Left lung (tissue), 10 donors: ENCODE results near the gene TRIM14. TPM values are rescaled to one million over a fixed set of nuclear protein-coding genes. Genes with fewer than 3 reads are reported as not detected.

Experiments used
- ATAC-seq: fragments of 200-7000 bp; cut with Tn5 transposase; one replicate; pipeline ENCODE4 v1.9.1; 2020; ENCODE audit warnings: moderate library complexity
- DNase-seq, 4 donors: peaks; one replicate each; pipeline ENCODE4 v3.0.0-alpha.2; 2013 to 2020
- H3K27ac ChIP-seq, 2 donors: fragments of 200-600 bp; sonication (generic) in 1 of 2; one replicate each; pipeline versions ENCODE4 v1.5.0 to v1.8.0; 2020 to 2021
- H3K27me3 ChIP-seq, 2 donors: fragments of 200-600 bp; sonication (generic) in 1 of 2; one replicate each; pipeline versions ENCODE4 v1.5.0 to v1.8.0; 2020 to 2021
- H3K36me3 ChIP-seq, 2 donors: fragments of 200-600 bp; sonication (generic) in 1 of 2; one replicate each; pipeline versions ENCODE4 v1.5.0 to v1.8.0; 2020 to 2021
- H3K4me1 ChIP-seq, 2 donors: fragments of 200-600 bp; one replicate each; pipeline ENCODE4 v1.8.0; 2021
- H3K4me3 ChIP-seq, 2 donors: fragments of 200-600 bp; sonication (generic) in 1 of 2; one replicate each; pipeline versions ENCODE4 v1.5.0 to v1.8.0; 2020 to 2021; ENCODE audit warnings: mild to moderate bottlenecking in 1 of 2
- H3K9me3 ChIP-seq, 2 donors: fragments of 200-600 bp; sonication (generic) in 1 of 2; one replicate each; pipeline versions ENCODE4 v1.5.0 to v1.8.0; 2020 to 2021
- CTCF ChIP-seq, 2 donors: fragments of 200-600 bp; sonication (generic) in 1 of 2; IDR thresholded peaks; one replicate each; pipeline versions ENCODE4 v1.5.0 to v1.8.0; 2021; ENCODE audit warnings: antibody characterized with exemption in 2 of 2
- intact Hi-C, 2 donors: fragments of 100-400 bp; cut with DNase I; formaldehyde crosslinking; loops; one replicate each; pipeline versions ENCODE4 v1.11.2 to v1.14.2; 2022
- polyA plus RNA-seq, 6 donors: library from polyadenylated mRNA; unstranded; fragments of 120-200 nt; gene quantifications; one replicate each; pipeline ENCODE4 v1.2.1, GENCODE V29; 2013; ENCODE audit not compliant: insufficient read length in 6 of 6
- total RNA-seq, 2 donors: library from RNA; stranded (reverse); fragmentation: NEBNext Ultra II Directional; extraction: Animal tissue kit (Norgen Biotek cat#: 25700); gene quantifications; one replicate each; pipeline ENCODE4 v1.2.1, GENCODE V29; 2021
- donor health status: DM: no; HTN: yes; CAD: no.
- donor health status: DM: no; HTN: no; CAD: no.

The TRIM14 gene
- total and polyA plus RNA-seq, 8 donors, result 9.0 to 37.2 (median 10.4) TPM

GRCh38 chr9:98075332-98075805, 43.7 kb downstream of the TRIM14 start:
- H3K27me3 ChIP-seq, result no peaks in the 10 kb centered on the region
- intact Hi-C loops, result loop anchor here in 1 of 2 donors (10.0 kb wide), 1 partner anchor 189 kb away; no protein-coding TSS in a partner anchor
- H3K27ac ChIP-seq, result peak overlapping the region in 1 of 2 donors; percentile 48
- DNase-seq (no peak), ATAC-seq (peak; percentile 5)
- no peak overlapping the region for H3K4me3 ChIP-seq
- H3K9me3 ChIP-seq, result no peaks in the 10 kb centered on the region
- peaks cover 9 to 46% of the 10 kb centered on the region in 2 donors for H3K4me1 ChIP-seq
- H3K36me3 ChIP-seq, result peaks cover 0 to 36% of the 10 kb centered on the region in 2 donors
- TF ChIP-seq CTCF (IDR thresholded peaks at IDR 0.05), result no peak

GRCh38 chr9:98074115-98074990, 44.7 kb downstream of the TRIM14 start:
- Histone ChIP-seq H3K27me3 (no peaks in the 10 kb centered on the region), H3K4me1 (peaks cover 9 to 46% of the 10 kb centered on the region in 2 donors), H3K4me3 (no peak overlapping the region), H3K36me3 (peaks cover 0 to 37% of the 10 kb centered on the region in 2 donors), H3K27ac (peak overlapping the region; percentile 48 to 50), H3K9me3 (no peaks in the 10 kb centered on the region)
- ATAC-seq (peak; percentile 73), DNase-seq (peak in 2 of 4 donors; percentile 62 to 63)
- TF ChIP-seq CTCF (IDR thresholded peaks at IDR 0.05), result peak; percentile 91 to 92
- intact Hi-C loops, result loop anchor here in 1 of 2 donors (10.0 kb wide), 1 partner anchor 190 kb away; no protein-coding TSS in a partner anchor

GRCh38 chr9:98071737-98072136, 47.3 kb downstream of the TRIM14 start:
- DNase-seq (no peak), ATAC-seq (no peak)
- no peaks in the 10 kb centered on the region for H3K27me3 ChIP-seq
- no peak overlapping the region for H3K4me3 ChIP-seq
- H3K27ac ChIP-seq, result peak overlapping the region; percentile 73 to 76
- intact Hi-C loops, result loop anchor here in 1 of 2 donors (10.0 kb wide), 1 partner anchor 193 kb away; no protein-coding TSS in a partner anchor
- H3K9me3 ChIP-seq, result no peaks in the 10 kb centered on the region
- H3K36me3 ChIP-seq, result peaks cover 0 to 22% of the 10 kb centered on the region in 2 donors
- H3K4me1 ChIP-seq, result peaks cover 9 to 53% of the 10 kb centered on the region in 2 donors
- TF ChIP-seq CTCF (IDR thresholded peaks at IDR 0.05), result no peak

GRCh38 chr9:98070704-98071103, 48.3 kb downstream of the TRIM14 start:
- intact Hi-C loops, result loop anchor here in 1 of 2 donors (10.0 kb wide), 1 partner anchor 194 kb away; no protein-coding TSS in a partner anchor
- ATAC-seq, result no peak
- no peak for DNase-seq

More at GRCh38 chr9:98070704-98071103, 48.3 kb downstream of the TRIM14 start:
- Histone ChIP-seq H3K27ac (no peak overlapping the region), H3K4me1 (peaks cover 0 to 50% of the 10 kb centered on the region in 2 donors), H3K4me3 (no peak overlapping the region), H3K9me3 (no peaks in the 10 kb centered on the region), H3K27me3 (no peaks in the 10 kb centered on the region), H3K36me3 (peaks cover 0 to 29% of the 10 kb centered on the region in 2 donors)
- no peak for TF ChIP-seq CTCF (IDR thresholded peaks at IDR 0.05)
